GM12873 (cell line): Measurements from ENCODE around the gene HNRNPH2.

Source experiments
- TF ChIP-seq, protein P1 (sequence below): IDR thresholded peaks from 2 replicates; pipeline ENCODE4 v1.5.1; 2012; ENCODE audit warnings: low read depth, mild to moderate bottlenecking, moderate library complexity, low read length, control low read depth; ENCODE audit not compliant: insufficient read depth; ENCODE audit errors: missing control alignments

Gene HNRNPH2, protein sequence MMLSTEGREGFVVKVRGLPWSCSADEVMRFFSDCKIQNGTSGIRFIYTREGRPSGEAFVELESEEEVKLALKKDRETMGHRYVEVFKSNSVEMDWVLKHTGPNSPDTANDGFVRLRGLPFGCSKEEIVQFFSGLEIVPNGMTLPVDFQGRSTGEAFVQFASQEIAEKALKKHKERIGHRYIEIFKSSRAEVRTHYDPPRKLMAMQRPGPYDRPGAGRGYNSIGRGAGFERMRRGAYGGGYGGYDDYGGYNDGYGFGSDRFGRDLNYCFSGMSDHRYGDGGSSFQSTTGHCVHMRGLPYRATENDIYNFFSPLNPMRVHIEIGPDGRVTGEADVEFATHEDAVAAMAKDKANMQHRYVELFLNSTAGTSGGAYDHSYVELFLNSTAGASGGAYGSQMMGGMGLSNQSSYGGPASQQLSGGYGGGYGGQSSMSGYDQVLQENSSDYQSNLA

DNA sequence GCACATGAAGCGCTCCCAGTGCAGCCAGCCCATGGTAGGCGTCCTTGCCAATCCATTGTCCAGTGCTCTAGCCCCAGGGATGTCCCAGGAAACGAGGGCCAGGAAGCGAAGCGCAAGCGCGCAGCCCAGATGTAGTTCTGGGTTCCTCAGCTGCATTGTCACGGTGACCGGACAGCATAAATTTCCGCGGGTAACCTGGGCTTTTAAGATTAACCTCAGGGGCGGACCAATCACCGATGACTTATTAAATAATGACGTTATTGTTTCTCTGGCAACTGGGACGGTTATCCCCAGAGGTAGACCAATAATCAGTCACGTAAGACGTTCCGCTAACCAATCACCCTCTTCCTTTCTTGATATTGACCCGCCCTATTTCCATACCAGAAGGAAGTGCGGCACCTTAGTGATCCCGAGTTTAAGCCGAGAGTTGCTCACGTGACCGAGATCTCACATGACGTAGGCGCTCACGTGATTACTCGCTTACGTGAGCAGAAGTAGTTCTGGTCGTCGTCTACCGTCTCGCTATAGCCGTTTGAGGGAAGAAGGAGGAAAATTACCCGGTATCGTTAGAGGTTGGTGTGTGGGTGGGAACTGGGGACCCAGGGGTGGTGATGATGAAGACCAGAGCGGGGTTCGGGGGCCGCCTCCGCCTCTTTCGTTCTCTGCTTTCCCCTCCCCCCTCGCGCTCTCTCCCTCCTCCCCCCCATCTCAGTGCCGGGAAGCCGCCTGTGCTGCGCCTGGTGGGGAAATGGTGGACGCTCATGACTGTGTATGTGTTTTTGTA is at the start of gene HNRNPH2, which contains the start of gene GLA:
Gene HNRNPH2 (plus strand): TSS at position 475 of the 784 bp plus-strand sequence. CDS start 3,767 bp downstream, outside the sequence.
Gene GLA (minus strand): TSS at position 178 of the 784 bp plus-strand sequence. CDS start 22 bp downstream, at position 156.
- TF ChIP-seq, protein P1, sequence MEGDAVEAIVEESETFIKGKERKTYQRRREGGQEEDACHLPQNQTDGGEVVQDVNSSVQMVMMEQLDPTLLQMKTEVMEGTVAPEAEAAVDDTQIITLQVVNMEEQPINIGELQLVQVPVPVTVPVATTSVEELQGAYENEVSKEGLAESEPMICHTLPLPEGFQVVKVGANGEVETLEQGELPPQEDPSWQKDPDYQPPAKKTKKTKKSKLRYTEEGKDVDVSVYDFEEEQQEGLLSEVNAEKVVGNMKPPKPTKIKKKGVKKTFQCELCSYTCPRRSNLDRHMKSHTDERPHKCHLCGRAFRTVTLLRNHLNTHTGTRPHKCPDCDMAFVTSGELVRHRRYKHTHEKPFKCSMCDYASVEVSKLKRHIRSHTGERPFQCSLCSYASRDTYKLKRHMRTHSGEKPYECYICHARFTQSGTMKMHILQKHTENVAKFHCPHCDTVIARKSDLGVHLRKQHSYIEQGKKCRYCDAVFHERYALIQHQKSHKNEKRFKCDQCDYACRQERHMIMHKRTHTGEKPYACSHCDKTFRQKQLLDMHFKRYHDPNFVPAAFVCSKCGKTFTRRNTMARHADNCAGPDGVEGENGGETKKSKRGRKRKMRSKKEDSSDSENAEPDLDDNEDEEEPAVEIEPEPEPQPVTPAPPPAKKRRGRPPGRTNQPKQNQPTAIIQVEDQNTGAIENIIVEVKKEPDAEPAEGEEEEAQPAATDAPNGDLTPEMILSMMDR = no peak

DNA sequence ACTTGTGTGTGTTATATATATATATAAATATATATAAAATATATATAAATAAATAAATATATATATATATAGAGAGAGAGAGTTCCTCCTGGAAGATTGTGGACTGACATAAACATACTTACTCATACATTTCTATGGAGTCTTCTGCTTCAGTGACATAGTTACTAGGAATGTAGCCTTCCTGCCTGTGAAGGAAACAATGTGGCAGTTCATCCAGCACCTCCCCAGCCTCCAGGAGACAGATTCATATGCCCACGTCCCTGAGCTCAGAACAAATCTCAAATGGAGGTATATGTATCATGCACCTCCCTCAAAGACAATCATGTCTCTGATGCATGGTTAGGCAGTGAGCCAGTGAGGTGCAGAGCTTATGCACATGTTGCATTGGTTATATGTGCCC is 48.1 kb upstream of the HNRNPH2 start:
- TF ChIP-seq, protein P1 = no peak

DNA sequence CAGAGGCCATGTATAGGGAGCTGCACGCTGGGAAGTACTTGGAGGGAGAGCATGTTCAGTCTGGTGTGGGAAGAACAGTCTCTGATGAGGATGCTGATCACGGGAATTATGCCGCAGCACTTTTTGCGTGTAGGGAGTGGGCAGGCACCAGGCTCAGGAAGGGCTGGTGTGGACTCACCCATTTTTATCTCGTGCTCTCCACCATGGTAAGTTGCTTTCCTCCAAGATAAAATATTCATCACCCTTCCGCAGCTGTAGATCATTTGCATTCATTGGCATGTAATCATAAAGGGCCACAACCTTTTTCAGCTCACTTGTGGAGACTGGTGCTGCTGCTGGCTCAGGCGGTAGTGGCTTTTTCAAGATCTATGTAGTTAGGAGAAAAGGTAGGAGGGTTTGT is 47.6 kb upstream of the HNRNPH2 start:
- TF ChIP-seq, protein P1 = no peak

DNA sequence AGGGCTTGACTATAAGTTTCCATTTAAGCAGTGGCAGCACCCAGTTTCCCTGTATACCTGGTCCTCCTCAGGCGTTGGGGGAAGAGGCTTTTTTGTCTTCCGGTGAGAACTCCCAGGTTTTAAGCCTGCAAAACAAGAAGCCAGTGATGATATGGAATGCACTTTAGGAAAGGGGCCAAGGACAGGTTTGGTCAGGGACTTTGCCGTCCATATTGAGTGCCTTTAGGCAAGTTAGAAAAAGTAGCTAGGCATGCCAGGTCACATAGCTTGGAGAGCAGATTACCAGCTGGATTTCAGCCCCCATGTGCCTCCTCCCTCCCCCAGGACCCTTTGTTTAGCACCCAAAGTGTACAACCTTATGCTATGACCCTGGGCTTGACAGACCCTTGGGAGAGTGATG is 45.9 kb upstream of the HNRNPH2 start:
- TF ChIP-seq, protein P1 = no peak

DNA sequence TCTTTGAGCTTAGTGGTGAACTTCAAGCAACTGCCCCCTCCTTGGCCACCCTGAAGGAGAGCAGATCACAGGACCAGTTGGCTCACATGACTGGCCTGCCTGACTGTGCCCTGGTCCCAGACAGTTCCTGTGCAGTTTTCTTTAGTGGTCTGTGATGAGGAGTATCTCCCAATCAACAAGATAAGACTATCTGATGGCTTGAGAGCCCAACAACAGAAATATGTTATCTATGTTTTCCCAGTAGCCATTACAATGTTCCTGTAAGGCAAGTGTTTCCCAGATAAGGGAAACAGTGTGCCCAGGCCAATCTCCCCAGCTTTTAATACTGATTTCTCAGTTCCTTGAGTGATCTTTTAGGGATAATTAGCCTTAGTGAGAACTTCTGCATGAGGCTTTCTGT is 45.3 kb upstream of the HNRNPH2 start:
- TF ChIP-seq, protein P1 = no peak

DNA sequence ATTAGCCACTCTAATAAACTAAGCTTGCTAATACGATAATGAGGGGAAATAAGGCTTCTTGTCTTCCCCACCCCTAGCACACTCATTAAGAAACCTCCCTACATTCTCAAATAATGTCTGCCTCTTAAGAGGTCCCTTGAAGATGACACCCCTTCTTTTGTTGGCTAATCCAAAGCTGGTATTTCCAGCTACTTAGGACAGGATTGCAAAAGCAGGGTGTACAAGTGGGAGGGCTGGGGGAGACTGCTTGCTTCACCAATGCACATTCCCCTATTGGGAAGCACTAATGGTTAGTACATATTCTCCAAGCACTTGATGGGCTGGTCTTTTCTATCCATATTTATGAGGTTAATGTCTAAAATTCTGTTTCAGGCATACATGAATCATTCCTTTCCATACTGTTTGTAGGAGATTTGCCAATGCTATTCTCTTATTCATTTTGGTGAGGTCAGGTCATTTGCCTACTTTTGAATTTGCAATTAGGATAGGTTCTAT is 42.7 kb upstream of the HNRNPH2 start:
- TF ChIP-seq, protein P1 = no peak

DNA sequence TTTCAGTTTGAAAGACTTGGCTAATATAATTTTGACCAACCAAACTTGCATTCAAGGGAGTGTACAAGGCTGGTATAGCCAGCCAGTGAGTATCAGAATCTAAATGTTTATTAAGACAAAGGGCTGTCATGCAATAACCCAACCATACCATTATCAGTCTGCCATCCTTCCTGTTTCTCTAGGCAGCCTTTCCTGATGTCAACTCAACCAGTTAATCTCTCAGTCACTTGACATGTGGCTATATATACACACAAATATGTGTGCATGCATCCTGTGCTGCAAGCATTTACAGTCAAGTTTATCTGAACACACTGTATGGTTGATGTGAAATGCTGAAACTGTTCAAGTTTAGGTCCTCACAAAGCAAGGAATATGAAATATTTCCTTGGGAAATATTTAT is 39.2 kb upstream of the HNRNPH2 start:
- TF ChIP-seq, protein P1 = no peak
